Osteocyte (in vitro differentiated cells): ENCODE measurements around the gene CXADR. TPM values are rescaled to one million over a fixed set of nuclear protein-coding genes. Genes with fewer than 3 reads are reported as not detected.

Experiments
- DNase-seq: peaks from one replicate; pipeline ENCODE4 v3.0.0; 2021; ENCODE audit warnings: mixed read lengths; ENCODE audit not compliant: unreplicated experiment; ENCODE audit errors: extremely low spot score
- H3K27ac Mint-ChIP-seq: one replicate; pipeline ENCODE4 v1.8.0; 2021; ENCODE audit warnings: mild to moderate bottlenecking, mixed read lengths; ENCODE audit not compliant: unreplicated experiment
- H3K27me3 Mint-ChIP-seq: one replicate; pipeline ENCODE4 v1.8.0; 2021; ENCODE audit warnings: mixed read lengths; ENCODE audit not compliant: unreplicated experiment
- H3K36me3 Mint-ChIP-seq: one replicate; pipeline ENCODE4 v1.8.0; 2021; ENCODE audit warnings: mixed read lengths; ENCODE audit not compliant: unreplicated experiment
- H3K4me1 Mint-ChIP-seq: one replicate; pipeline ENCODE4 v1.8.0; 2021; ENCODE audit warnings: mixed read lengths; ENCODE audit not compliant: unreplicated experiment
- H3K4me3 Mint-ChIP-seq: one replicate; pipeline ENCODE4 v1.8.0; 2021; ENCODE audit warnings: mild to moderate bottlenecking, moderate library complexity, mixed read lengths; ENCODE audit not compliant: unreplicated experiment
- H3K9me3 Mint-ChIP-seq: one replicate; pipeline ENCODE4 v1.8.0; 2021; ENCODE audit warnings: mixed read lengths; ENCODE audit not compliant: unreplicated experiment
- CTCF ChIP-seq: fragments of 200-600 bp; sonication (generic); IDR thresholded peaks from 2 replicates; pipeline ENCODE4 v1.5.0; 2021; ENCODE audit warnings: antibody characterized with exemption, mild to moderate bottlenecking, moderate library complexity
- total RNA-seq: library from RNA; stranded (reverse); gene quantifications from 2 replicates; pipeline ENCODE4 v1.2.1, GENCODE V29; 2021

Gene CXADR
- total RNA-seq, 1 donor from 2014 or later: 0.11 TPM

- Mint-ChIP-seq H3K4me3 (no peak overlapping the region), H3K9me3 (no peaks in the 10 kb centered on the region), H3K27me3 (no peaks in the 10 kb centered on the region), H3K4me1 (no peaks in the 10 kb centered on the region), H3K36me3 (no peaks in the 10 kb centered on the region), H3K27ac (no peak overlapping the region)
- TF ChIP-seq CTCF: no peak
- no peak for DNase-seq
Observed at GRCh38 chr21:17532292-17532691, 19.4 kb downstream of the CXADR start.

GRCh38 chr21:17536381-17536780 lies 23.5 kb downstream of the CXADR start:
- no peak for TF ChIP-seq CTCF
- Mint-ChIP-seq H3K27ac (no peak overlapping the region), H3K36me3 (no peaks in the 10 kb centered on the region), H3K9me3 (no peaks in the 10 kb centered on the region), H3K27me3 (peaks cover 2% of the 10 kb centered on the region), H3K4me1 (no peaks in the 10 kb centered on the region), H3K4me3 (no peak overlapping the region)
- no peak for DNase-seq

- peaks cover 2% of the 10 kb centered on the region for H3K27me3 Mint-ChIP-seq
- TF ChIP-seq CTCF: no peak
- H3K9me3 Mint-ChIP-seq: no peaks in the 10 kb centered on the region
- no peak overlapping the region for H3K27ac Mint-ChIP-seq
- no peak overlapping the region for H3K4me3 Mint-ChIP-seq
- no peaks in the 10 kb centered on the region for H3K4me1 Mint-ChIP-seq
- no peaks in the 10 kb centered on the region for H3K36me3 Mint-ChIP-seq
- no peak for DNase-seq
Observed at GRCh38 chr21:17537299-17537698, 24.5 kb downstream of the CXADR start.

- H3K27ac Mint-ChIP-seq: no peak overlapping the region
- H3K9me3 Mint-ChIP-seq: no peaks in the 10 kb centered on the region
- H3K36me3 Mint-ChIP-seq: no peaks in the 10 kb centered on the region
- no peak overlapping the region for H3K4me3 Mint-ChIP-seq
- no peak for DNase-seq
- H3K4me1 Mint-ChIP-seq: no peaks in the 10 kb centered on the region
- no peak for TF ChIP-seq CTCF
- H3K27me3 Mint-ChIP-seq: peaks cover 2% of the 10 kb centered on the region
Observed at GRCh38 chr21:17538576-17538975, 25.7 kb downstream of the CXADR start.

GRCh38 chr21:17539323-17539722 lies 26.5 kb downstream of the CXADR start:
- no peaks in the 10 kb centered on the region for H3K9me3 Mint-ChIP-seq
- H3K4me1 Mint-ChIP-seq: no peaks in the 10 kb centered on the region
- H3K27ac Mint-ChIP-seq: no peak overlapping the region
- no peak for DNase-seq
- no peak overlapping the region for H3K4me3 Mint-ChIP-seq
- no peaks in the 10 kb centered on the region for H3K36me3 Mint-ChIP-seq
- TF ChIP-seq CTCF: no peak
- H3K27me3 Mint-ChIP-seq: peaks cover 2% of the 10 kb centered on the region
